NCI-H2107 (cell line): ENCODE results near the gene SAMD14.

Experiments used
- DNase-seq: peaks from one replicate; lab custom pipeline; 2025; lab: John Stamatoyannopoulos, UW

SAMD14 gene

DNA sequence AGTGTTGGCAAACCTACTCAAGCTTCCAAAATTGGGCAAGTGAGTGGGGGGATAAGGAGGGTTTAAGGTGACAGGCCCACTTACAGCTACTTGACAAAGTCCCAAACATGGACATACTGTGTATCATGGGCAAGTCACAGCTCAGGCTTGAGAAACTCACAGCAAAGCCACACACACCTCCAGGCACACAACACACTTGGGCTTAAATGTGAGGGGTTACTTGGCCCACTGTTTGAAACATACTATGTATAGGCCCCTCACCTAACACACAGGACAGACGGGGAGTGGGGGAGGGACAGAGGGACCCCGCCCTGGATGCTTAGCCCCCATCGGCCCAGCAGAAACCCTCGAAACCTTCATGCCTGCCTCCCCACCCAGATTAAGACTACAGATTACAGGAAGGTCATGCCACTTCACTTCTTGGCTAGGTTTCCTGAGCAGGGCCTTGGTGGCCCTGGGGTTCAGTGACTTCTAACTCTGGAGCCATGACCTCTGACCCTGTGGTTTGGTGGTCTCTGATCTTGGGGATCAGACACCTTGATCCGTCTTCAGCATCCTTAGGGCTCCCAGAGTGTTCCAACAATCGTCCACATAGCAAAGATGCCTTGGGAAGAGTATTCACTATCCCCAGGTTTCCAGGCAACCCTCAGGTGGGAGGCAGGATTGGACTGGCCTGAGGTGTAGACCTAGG lies 2.3 kb upstream of the SAMD14 start:
- DNase-seq: no peak

DNA sequence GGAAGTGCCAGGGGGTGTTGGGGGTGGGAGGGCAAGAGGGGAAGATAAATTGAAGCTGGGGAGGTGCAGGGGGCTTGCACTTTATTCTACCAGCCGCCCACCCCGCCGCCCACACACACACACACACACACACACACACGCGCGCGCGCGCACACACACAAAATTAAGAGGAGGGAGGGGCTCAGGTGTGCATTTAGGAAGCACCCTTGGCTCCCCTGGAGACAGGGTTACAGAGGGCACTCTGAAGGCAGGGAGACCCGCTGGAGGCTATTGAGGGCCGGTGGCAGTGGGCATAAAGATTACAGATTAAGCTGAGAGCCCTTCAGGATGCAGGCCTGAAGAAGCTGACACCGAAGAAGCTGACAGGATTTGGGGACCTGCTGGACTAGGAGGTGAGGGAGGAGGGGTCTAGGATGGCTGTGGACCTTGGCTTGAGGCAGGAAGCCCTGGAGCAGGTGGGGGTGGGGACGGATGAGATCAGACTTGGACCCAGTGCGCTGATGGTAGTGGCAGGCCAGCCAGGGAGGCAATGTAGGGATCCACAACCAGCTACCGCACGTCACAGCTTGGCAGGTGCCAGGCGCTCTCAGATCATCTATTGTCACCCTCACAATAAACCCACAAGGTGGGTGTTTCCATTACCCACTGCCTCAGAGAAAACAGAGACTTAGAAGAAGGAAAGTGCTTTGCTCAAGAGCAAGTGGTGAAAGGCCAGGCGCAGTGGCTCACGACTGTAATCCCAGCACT lies 772 bp upstream of the SAMD14 start:
- DNase-seq: no peak

DNA sequence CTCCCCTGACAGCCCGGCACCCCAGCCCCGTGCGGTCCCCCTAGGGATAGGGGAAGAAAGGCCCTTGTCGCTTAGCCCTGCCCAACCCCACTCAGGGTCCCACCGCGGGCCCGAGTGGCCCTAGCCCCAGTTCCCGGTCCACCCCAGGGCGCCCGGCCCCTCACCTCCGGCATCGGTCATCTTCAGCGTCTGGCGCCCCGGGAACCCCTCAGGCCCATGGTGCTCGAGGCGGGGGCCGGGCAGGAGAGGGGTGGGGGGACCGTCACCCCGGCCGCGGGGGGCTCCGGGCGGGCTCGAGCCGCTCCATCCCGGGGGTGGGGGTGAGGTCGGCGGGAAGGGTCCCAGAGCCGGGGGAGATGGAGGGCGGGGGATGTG lies 620 bp downstream of the SAMD14 start:
- no peak for DNase-seq

DNA sequence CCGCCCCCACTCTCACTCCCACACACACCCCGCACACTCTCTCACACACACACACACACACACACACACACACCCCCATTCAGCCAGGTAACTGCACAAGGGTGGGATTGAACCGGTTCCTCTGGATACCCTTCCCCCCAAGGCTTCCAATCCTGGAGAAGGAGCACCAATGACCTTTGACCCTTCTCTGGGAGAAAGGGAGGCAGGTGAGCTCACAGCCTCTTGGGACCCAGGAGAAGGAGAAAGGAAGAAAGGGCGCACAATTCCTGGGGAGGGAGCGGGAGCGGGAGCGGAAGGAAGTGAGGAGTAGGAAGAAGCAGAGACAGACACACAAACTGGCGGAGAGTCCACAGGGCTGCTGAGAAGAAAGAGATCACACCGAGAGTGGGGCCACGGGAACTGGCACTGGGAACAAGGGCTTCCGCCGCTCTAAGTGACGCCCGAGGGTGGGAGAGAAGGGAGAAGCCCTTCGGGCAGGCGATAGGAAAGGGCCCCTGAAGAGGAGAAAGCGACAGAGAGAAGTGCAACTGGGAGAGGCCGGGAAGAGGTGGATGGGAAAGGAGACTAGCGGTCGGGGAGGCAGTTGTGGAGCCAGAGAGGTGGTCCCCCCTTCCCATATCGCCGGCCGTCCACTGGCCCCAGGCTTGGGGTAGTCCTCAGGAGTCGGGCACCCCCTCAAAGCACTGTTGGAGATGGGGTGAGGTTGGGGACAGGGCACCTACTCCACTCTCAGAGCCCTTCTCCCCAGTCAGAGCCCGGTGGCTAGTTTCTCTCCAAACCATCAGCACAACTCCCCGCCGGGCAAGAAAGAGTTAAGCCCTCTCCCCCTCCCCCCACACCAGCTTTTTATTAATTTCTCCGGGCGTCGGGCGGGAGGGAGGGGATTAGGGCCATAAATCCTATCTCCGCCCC lies 1.3 kb downstream of the SAMD14 start:
- DNase-seq: no peak

DNA sequence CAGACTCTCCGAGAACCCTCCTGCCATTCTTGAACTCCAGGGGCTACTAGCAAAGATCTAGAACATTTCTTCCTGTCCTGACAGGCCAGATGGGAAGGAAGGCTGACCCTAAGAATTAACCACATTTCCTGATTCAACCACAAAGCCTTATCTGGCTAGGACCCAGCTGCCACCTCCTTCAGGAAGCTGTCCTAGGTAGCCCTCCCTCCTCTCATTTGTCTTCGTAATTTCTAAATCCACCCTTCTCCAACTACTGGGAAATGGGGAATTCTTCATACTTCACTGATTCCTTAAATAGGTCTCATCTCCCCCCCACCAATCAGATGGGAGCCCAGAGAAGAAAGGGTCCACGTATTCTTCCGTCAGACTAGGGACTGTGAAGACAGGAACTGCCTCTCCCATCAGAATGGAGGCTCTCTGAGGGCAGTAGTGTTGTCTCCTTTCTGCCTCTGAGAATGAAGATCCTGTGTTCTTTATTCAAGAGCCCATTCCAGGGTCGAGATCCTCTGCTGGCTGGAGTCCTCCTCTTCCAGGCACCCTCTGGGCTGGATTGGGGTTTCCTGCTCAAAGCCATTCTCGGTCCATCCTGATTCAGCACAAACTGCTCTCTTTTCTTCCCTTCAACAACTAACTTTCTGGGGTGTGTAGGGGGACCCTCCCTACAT lies 2.1 kb downstream of the SAMD14 start:
- DNase-seq: no peak

DNA sequence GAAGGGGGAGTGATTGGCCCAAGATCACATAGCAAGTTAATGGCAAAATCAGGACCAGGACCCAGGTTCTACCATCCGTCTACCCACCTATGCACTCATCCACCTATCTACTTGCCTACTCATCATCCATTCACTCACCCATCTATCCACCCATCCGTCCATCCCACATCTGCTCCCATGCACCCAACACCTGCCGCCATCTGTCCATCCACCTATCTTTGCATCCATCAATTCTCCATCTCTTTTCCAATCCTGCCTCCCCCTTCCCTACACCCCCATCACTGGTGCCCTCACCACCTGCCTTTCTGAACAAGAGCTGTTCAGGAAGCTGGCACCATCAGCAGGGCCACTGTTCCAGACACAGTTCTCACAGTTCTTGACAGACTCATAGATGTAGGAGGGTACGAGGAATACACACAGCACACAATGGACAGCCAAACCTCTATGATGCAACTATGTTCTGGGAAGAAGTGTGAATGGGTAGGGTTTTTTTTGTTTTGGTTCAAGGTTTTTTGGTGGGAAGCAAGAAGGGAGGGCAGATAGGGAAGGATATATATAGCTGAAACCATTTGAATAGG lies 4.5 kb downstream of the SAMD14 start:
- no peak for DNase-seq

DNA sequence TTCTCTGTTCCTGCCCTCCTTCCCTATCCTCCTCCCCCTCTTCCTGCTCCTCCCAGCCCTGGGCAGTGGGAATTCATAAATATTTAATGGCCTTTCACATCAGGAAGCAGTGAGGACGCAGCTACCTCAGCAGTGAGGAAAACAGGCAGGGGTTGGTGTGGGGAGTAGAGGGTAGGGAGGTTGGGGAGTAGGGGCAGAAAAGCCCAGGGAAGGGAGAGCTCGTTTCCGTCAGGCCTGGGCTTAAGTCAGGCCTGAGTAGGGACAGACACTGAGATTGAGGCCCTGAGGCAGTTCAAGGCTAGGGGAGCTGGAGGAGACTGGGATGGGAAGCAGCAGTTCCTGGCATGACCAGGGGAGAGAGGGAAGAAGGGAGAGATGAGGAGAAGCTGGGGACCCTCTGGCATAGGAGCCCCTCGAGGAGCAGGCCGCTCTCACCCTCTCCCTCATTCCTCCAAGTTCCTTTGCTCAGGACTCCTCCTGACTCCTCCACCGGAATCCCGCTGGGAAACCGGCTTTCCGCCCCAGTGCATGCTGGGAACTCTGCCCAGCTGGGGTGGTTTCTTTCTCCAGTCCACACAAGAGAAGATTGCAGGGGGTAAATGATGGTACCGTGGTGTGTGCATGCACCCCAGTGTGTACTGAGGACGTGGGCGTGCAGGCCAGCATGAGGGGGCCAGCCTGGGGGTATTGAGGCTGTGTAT lies 6.2 kb downstream of the SAMD14 start:
- no peak for DNase-seq

DNA sequence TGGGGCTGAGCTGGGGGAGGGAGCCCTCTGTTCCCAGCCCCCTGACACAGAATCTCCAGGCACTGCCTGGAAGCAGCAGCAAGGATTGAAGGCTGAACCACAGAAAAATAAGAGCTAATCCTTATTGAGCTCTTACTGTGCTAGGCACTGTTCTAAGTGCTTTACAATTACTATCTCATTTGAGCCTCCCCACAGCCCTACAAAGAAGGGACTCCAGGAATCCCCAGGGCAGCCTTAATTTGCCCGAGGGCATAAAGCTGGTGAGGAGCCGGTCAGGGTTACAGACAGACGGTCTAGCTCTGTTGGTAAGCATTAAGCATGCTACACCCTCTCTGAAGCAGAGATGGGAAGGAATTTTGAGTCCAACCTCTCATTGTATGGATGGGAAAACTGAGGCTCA lies 7.0 kb downstream of the SAMD14 start:
- DNase-seq: no peak

DNA sequence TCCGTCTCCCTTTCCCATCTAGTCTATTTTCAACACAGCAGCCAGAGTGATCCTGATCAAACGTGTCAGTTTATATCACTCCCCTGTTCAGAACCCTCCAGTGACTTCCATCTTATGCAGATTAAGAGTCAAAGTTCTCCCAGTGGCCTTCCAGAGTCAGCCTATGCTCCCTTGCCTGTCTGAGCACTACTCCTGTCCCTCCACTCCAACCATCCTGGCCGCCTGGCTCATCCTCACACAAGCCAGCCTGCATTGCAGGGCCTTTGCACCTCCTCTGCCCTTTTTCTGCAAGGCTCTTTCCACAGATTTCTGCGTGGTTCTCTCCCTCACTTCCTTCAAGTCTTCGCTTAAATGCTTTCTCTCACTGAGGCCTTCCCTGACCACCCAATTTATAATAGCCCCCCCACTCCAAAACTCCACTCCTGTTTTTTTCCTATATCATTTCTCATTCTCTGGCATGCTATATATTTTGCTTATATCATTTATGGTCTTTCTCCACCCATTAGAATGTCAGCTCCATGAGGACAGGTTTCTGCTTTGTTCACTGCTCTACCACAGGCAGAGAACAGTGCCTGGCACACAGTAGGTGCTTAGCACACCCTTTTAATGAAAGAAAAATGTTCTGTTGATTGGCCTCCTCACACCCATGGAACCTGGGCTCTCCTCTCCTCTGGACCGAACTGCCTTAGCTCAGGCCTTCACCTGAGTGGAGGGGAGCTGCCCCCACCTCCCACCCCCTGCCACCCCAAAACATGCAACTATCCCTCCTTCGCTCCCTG lies 9.3 kb downstream of the SAMD14 start:
- DNase-seq: no peak

DNA sequence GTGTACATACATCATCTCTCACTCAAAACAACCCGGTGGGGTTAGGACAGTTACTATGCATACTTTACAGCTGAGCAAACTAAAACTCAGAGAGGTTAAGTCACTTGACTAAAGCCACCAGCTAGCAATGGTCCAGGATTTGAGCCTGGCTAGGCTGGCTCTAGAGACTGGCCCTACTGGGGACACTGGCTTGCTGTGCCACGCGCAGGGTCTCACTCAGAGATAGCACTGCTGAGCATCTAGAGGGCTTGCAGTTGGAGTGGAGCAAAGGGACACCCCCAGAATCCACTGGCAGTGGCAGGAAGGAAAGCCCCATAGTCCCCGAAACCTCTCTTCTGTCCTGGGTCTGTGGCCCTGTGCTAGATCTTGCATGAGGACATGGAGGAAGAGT lies 11.1 kb downstream of the SAMD14 start:
- DNase-seq: no peak

DNA sequence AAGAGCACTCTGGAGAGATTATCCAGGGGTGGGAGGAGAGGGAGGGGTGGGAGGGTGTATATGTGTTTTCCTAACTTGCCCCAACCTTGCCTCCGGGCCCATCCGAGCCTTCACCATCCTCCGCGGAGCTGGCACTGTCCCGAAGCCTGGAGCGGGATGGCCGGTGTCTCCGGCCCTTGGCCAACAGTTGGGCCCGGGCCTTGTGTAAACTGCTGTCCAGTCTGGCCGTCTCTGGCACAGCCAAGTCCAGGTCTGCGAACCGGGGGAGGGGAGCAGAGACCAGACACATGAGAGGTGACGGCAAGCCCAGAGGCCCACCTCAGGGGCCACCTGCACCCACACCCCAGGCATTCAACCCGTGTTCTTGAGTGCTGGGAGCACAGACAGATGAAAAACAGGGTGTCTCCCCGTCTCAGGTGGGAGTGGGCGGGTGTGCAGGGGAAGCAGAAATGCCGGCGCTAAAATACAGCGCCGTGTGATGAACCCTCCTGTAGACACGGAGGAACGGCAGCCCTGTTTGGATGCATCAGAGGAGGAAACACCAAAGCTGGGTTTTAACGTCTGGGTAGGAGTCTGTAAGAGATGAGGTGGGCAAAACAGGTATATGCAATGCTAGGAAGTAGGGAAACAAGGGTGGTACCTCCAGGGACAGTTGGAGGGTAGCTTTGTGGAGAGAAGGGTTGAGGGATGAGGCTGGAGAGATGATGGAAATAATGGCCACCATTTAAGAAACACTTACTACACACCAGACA lies 11.7 kb downstream of the SAMD14 start:
- DNase-seq: no peak

DNA sequence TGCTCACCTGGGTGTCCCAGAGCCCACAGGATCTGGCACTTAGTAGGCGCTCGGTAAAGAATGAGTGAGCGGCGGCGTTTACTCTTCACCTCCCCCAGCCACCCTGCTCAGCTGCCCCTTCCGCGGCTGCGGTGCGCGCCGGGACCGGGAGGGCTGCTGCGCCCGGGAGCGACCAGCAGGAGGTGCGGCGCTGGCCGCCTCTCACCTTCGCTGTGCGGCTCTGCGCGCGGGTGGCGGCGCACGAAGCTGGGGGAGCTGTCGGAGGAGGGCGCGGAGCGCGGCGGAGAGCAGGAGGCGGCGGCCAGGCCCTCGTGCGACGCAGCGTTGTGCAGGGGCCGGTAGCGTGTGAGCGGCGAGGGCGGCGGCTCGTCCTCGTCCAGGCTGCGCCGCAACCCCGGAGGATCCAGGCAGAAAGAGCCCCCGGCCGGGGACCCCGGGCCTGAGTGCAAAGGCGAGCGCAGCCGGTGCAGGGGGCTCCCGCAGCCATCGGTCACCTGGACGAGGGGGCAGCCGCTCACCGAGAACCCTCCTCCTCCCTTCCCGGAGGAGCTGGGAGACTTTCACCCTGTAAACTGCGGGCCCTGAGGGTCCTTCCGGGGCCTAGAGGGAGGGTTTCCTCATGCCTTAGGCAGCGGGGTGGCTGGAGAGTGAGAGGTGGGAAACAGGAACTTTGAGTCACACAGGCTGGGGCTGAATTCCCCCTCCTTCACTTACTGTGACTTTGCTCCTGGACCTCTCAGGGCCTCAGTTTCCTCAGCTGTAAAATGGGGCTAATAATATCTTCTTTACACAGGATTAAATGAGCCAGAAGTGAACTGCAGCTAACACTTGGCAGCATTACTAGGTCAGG lies 12.5 kb downstream of the SAMD14 start:
- peak; percentile 57 for DNase-seq

DNA sequence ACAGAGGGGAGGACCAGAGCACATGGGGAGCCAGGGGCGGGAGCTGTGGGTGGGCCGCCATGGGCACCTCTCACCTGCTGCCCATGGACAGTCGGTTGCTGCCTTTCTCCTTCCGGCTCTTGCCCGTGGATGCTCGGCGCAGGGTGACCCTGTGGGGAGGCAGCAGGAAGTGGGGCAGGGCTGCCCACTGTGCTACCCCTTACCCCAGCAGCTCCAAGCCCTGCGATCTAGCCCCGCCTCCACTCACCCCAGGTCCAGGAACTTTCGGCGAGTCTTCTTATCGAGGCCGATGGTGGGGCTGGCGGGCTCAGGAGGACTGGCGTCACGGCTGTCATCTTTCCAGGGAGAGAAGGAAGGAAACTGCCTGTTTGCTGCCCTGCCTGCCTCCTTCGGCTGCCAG lies 14.2 kb downstream of the SAMD14 start:
- no peak for DNase-seq

DNA sequence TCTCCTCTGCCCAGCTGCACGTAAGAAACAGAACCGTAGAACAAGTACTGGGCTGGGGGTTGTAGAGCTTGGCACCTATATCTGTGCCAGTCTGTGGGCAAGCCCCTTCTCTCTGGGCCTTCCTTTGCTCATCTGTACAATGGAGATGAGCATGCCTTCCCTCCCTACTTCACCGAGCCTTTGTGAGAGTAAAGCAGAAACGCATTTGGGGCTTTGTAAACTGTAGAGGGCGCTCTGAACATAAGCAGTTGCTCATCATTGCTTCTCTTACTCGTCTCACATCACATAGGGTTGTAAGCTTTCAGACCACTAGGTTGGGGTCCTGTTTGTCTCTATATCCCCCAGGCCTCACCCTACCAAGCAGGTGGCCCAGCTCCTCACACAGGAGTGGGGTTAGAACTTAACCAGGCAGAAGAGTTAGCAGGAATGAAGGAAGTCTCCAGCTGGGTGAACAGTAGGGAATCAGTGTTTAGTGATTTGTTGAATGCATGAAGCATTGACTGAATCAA lies 15.1 kb downstream of the SAMD14 start:
- DNase-seq: no peak

DNA sequence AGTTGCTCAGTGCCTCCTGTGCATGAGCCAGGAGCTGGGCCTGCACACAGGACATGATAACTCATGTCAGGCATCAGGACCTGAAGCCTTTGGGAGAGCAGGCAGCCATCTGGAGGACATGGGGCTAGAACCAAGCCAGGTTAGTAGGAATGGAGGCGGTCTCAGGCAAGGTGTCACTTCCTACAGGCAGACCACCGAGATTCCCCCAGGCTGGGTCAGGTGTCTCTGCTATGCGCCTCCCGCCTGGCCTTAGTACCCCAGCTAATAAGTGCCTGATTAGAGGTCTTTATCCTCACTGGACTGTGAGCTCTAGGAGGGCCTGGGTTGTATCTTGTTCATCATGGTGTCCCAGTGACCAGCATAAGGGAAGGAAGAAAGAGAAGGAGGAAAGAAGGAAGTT lies 15.6 kb downstream of the SAMD14 start:
- no peak for DNase-seq

DNA sequence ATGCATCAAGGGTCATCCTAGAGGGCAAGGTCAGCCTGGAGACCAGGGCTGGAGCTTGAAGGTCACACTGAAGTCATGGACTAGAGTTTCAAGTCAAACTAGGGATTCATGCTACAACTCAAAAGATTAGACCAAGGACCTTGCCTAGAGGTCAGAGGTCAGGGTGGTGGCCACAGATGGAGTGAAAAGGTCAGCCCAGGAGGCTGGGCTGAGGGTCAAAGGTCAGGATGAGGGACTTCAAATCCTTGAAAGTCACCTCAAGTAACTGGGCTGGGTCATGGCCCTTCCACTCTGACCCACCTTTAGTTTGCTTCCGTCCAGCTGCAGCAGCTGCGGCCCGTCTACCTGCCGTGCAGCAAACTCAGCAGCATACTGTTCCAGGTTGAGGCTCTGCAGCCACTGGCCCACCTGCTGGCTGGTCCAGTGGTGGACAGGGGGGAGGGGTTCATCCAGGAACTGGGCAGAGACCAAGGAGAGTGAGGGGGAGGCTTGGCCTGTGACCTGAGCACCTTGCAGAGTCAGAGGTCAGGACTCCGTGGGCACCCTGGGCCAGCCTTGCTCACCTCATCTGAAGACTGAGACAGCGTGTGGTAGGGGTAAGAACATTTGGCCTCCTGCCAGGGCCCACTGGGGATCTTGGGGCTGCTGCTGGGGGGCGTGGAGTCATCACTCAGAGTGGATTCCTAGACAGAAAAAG lies 16.2 kb downstream of the SAMD14 start:
- no peak for DNase-seq

DNA sequence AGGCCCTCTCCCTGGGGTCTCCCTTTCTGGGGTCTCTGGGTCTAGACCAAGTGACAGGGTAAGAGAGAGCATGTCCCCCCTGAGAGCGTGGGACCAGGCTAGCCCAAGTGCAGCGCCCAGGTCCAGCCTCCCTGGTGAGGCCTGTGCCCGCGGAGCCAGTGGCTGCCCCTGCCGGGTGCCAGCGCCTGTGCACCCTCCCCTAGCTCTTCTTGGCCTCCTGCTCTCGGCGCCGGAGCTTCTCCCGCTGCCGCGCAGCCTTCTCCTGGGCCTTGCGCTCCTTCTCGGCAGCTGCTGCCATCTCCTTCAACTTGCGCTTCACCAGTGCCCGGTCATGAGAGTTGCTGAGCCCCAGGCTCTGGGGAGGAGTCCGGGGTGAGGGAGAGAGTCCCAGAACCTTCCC lies 17.3 kb downstream of the SAMD14 start:
- DNase-seq: no peak
